A673 (cell line): Measurements from ENCODE around the gene ALDH18A1.

Experiments used
- CTCF ChIP-seq: fragments of 300-800, 200-600 bp; sonication (generic); conservative IDR thresholded peaks from 2 replicates; pipeline ENCODE4 v1.5.1; 2017; ENCODE audit warnings: low read depth, mild to moderate bottlenecking, antibody characterized with exemption, low read length, moderate library complexity, mixed read lengths
- EZH2 ChIP-seq: fragments of 200-600 bp; sonication (generic); IDR thresholded peaks from 2 replicates; pipeline ENCODE4 v1.6.1; 2017; ENCODE audit warnings: borderline replicate concordance, low read depth, mild to moderate bottlenecking, mixed read lengths, antibody characterized with exemption, low read length; ENCODE audit not compliant: poor library complexity, severe bottlenecking

GRCh38 chr10:95567903-95568630, 88.4 kb downstream of the ALDH18A1 start:
- TF ChIP-seq CTCF: no peak
- TF ChIP-seq EZH2: no peak
